AG04449 (cell line): Measurements from ENCODE around the gene SV2C.

Experiments used
- CTCF ChIA-PET: fragments of 350-600 bp; formaldehyde crosslinking; extraction: SDS; loops from one replicate; lab custom pipeline; 2021; ENCODE audit warnings: antibody characterized with exemption; lab: Yijun Ruan, JAX
- POLR2A ChIA-PET: fragments of 400-600, 350-600 bp; formaldehyde crosslinking; extraction: SDS; loops from one replicate; lab custom pipeline; 2020; ENCODE audit warnings: antibody characterized with exemption, inconsistent platforms; lab: Yijun Ruan, JAX
- DNase-seq: peaks from one replicate; pipeline ENCODE4 v3.0.0-alpha.2; 2010; ENCODE audit warnings: low read depth, low spot score
- H3K4me3 ChIP-seq: 2 replicates; pipeline ENCODE4 v1.5.1; 2011; ENCODE audit warnings: low read depth, mild to moderate bottlenecking, control low read depth, low read length
- TF ChIP-seq, protein P1 (sequence below): IDR thresholded peaks from one replicate; pipeline ENCODE4 v1.5.1; 2011; ENCODE audit warnings: mild to moderate bottlenecking, moderate library complexity, low read length, control low read depth, inconsistent platforms; ENCODE audit not compliant: insufficient read depth; ENCODE audit errors: missing control alignments

SV2C gene

DNA sequence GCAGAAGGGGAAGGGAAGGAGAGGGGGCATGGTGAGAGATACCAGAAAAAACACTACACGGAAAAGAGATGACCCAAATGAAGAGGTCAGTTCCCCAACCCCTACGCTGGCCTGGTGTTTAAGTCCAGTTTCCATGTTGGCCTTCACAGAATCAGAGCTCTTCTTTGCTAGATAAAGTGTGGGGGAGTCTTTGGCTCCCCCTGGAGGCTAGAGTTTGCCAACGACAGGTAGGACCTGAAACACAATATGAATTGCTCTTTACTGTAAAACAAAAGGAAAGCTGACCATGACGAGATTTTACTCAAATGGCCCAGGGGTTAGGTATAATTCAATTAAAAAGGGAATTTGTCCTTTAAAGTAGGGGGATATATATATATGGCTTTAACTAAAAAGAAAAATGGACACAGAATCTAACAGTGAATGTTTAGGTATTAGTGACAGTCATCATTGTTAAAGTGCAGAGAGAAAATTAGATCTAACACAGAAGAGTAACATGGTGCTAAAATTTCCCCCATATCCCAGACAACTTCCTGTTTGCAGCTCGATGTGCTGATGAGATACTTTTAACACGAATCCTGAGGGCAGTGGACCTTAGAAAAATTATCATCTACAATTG is 92.0 kb downstream of the SV2C start:
- ChIA-PET CTCF (interaction anchor here (0.7 to 1.7 kb wide), 16 partner anchors 9 to 939 kb away, joined by 3 to 16 read pairs (median 4); partner anchors contain the start of gene ANKRD31), POLR2A (no interaction called here)
- no peak overlapping the region for H3K4me3 ChIP-seq
- DNase-seq: peak; percentile 4
- TF ChIP-seq, protein P1, sequence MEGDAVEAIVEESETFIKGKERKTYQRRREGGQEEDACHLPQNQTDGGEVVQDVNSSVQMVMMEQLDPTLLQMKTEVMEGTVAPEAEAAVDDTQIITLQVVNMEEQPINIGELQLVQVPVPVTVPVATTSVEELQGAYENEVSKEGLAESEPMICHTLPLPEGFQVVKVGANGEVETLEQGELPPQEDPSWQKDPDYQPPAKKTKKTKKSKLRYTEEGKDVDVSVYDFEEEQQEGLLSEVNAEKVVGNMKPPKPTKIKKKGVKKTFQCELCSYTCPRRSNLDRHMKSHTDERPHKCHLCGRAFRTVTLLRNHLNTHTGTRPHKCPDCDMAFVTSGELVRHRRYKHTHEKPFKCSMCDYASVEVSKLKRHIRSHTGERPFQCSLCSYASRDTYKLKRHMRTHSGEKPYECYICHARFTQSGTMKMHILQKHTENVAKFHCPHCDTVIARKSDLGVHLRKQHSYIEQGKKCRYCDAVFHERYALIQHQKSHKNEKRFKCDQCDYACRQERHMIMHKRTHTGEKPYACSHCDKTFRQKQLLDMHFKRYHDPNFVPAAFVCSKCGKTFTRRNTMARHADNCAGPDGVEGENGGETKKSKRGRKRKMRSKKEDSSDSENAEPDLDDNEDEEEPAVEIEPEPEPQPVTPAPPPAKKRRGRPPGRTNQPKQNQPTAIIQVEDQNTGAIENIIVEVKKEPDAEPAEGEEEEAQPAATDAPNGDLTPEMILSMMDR: peak; percentile 60

DNA sequence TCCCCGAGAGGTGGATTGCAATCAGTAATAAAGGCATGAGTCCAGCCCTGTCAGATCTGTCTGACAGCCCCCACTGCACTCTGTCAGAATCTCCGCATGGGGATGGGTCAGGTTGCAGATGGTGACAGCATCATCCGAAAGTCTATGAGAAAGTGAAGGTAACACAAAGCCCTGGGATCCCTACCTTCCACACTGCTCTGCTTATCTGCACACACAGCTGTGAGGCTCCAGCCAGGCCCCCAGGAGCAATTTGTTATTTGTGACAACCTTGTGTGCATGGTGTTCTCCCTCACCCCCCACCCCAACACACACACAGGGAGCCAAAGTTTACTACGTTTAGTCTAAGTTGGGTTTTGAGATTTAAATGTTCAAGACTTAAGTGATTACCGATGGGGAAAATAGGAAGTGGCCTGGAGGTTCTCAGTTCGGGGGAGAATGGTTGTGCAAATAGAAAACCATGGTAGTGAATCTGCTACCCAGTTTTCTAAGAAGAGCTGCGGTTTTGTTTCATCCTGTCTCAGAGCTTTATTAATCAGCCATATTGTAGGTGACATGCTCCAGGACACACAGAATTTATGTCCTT is 92.7 kb downstream of the SV2C start:
- ChIA-PET POLR2A (no interaction called here), CTCF (interaction anchor here (0.7 to 1.7 kb wide), 13 partner anchors 8 to 939 kb away, joined by 3 to 16 read pairs (median 4); partner anchors contain the start of gene ANKRD31)
- TF ChIP-seq, protein P1: no peak
- no peak for DNase-seq
- H3K4me3 ChIP-seq: no peak overlapping the region

DNA sequence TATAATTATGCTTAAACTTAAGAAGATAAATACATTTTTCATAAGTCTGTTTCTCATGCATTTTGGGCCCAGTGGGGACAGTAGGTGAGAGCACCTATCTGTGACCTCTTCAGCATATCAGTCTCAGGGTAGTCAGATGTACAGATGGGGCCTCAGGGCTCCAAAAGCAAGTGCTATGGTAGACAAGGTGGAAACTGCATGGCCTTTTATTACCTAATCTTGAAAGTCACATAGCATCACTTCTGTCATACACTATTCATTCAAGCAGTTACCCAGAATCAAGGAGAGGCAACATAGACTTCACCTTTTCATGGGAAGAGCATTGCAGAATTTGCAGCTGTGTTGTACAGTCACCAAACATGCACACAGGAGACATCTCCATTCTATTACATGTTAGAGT is 94.8 kb downstream of the SV2C start:
- ChIA-PET POLR2A (no interaction called here), CTCF (no interaction called here)
- DNase-seq: no peak
- TF ChIP-seq, protein P1: no peak
- no peak overlapping the region for H3K4me3 ChIP-seq

- DNase-seq: no peak
- CTCF ChIA-PET: no interaction called here
- POLR2A ChIA-PET: no interaction called here
- H3K4me3 ChIP-seq: no peak overlapping the region
- TF ChIP-seq, protein P1: no peak
These were observed 95.7 kb downstream of the SV2C start for GRCh38 chr5:76178913-76179312.

DNA sequence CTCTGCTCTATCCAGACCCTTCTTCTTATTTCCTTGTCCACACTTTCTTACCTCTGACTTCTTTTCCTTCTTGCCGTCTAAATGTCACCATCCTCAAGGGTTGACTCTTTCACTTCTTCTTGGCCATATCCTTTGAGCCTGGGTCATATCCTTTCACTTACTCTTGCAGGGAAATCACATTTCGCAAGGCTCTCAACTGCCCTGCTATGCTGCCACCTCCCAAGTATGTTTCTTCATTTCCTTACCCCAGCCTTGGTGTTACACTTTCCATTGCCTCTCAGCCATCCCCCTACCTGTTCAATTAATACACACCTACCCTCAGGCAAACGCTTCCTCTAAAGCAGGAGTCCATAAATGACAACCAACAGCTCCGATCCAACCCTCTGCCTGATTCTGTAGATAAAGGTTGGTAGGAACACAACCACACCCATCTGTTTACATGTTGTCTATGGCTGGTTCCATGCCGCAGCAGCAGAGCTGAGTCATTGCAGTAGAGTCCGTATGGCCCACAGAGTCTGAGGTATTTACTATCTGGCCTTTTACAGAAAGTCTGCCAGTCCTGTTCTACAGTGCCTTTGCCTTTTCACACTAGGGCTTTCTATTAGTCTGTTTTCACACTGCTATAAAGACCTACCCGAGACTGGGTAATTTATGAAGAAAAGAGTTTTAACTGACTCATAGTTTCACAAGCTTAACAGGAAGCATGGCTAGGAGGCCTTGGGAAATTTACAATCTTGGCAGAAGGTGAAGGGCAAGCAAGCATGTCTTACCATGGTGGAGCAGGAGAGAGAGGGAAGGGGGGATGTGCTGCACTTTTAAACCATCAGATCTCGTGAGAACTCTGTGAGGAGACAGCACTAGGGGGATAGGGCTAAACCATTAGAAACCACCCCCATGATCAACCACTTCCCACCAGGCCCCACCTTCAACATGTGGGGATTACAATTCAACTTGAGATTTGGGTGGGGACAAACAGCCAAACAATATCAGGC is 97.9 kb downstream of the SV2C start:
- TF ChIP-seq, protein P1: no peak
- ChIA-PET CTCF (no interaction called here), POLR2A (no interaction called here)
- no peak overlapping the region for H3K4me3 ChIP-seq
- DNase-seq: no peak
